ENCODE measurements around the gene ASB3. TPM values are rescaled to one million over a fixed set of nuclear protein-coding genes. Genes with fewer than 3 reads are reported as not detected.

Gene ASB3
- total RNA-seq, 4 donors from 2014 or later: 15.6 to 25.8 (median 21.1) TPM

- no peak for TF ChIP-seq CTCF (IDR thresholded peaks at IDR 0.05; ENCODE audit: low read depth)
Measured at GRCh38 chr2:53697686-53698085, 89.1 kb downstream of the ASB3 start.

DNA sequence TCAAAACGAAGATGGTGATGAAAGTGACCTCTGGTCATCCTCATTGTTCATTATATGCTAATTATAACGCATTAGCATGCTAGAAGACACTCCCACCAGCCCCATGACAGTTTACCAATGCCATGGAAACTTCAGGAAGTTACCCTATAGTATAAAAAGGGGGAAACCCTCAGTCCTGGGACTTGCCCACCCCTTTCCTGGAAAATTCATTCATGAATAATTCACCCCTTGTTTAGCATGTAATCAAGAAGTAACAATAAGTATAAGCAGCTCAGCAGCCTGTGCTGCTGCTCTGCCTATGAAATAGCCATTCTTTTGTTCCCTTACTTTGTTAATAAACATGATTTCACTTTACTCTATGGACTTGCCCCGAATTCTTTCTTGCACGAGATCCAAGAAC, 89.7 kb downstream of the ASB3 start:
- TF ChIP-seq CTCF (IDR thresholded peaks at IDR 0.05; ENCODE audit: low read depth): no peak

- TF ChIP-seq CTCF (IDR thresholded peaks at IDR 0.05; ENCODE audit: low read depth): no peak
Measured at GRCh38 chr2:53695575-53695974, 91.2 kb downstream of the ASB3 start.

GRCh38 chr2:53694096-53694771, 92.5 kb downstream of the ASB3 start:
- TF ChIP-seq CTCF (IDR thresholded peaks at IDR 0.05; ENCODE audit: low read depth): no peak

GRCh38 chr2:53690876-53691275, 95.9 kb downstream of the ASB3 start:
- TF ChIP-seq CTCF (IDR thresholded peaks at IDR 0.05; ENCODE audit: low read depth): no peak

DNA sequence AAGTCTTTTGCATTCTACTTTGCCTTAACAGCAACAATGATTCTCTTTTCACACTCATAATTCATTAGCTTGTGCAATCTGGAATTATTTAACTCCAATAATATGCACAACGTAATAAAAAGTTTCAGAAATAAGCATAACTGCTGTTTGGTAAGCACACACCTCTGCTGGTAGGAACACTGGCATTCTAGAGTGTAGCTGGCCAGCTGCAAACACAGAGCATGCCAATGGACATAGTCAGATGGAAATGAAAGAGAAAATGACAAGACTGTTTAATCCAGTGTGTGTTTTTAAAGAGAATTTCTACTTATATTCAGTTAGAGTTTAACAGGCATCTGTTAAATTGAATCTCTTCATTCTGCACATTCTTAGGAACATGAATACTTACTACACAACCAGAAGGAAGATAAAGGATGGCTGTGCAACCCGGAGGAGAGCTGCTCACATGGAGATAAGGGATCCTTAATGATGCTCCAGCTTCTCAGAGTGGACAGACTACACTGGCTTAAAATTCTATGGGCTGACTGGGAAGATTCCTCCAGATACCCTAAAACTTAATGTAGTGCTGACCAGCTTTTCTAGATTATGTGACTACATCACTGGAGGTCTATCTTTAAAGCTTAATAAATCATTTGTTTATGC, 113.8 kb downstream of the ASB3 start:
- no peak for TF ChIP-seq CTCF (IDR thresholded peaks at IDR 0.05; ENCODE audit: low read depth)

- no peak for TF ChIP-seq CTCF (IDR thresholded peaks at IDR 0.05; ENCODE audit: low read depth)
Measured at GRCh38 chr2:53670331-53670730, 116.4 kb downstream of the ASB3 start.

Measured in subcutaneous adipose tissue (tissue), 4 donors.